ENCODE measurements around the gene BANF1.

Gene BANF1

DNA sequence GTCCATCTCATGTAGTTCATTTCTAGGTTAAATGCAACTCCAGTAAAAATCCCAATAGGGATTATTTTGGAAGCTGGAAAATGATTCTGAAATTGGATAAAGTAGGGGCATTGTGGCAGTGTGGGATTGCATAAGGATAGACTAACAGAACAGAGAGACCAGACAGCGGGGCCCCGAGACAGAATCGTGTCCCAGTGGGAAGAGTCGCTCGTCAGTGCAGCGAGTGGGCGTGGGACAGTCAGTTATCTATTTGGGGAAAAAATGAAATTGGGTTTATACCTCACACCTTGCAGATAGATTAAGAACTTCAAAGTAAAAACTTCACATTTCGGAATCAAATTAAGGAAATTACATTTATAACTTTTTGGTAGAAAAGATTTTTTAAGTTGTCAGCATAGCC is 30.2 kb upstream of the BANF1 start:
- no peak overlapping the region for H3K9ac ChIP-seq (ENCODE audit: low read depth, low read length)
- DNase-seq: no peak
- H3K4me2 ChIP-seq (ENCODE audit: insufficient read depth, low read length): no peak overlapping the region
- no peak overlapping the region for H3K4me3 ChIP-seq (ENCODE audit: low read depth in 1 of 2, low read length in 2 of 2)
- ATAC-seq (ENCODE audit: insufficient read depth, low read depth): no peak
- no peaks in the 10 kb centered on the region for H3K9me3 ChIP-seq (ENCODE audit: insufficient read depth, low read length, severe bottlenecking)
- H3K27me3 ChIP-seq (ENCODE audit: insufficient read depth, low read length, poor library complexity): no peaks in the 10 kb centered on the region
- no peak for TF ChIP-seq EZH2 (IDR thresholded peaks at IDR 0.05; ENCODE audit: borderline replicate concordance, low read depth, low read length, severe bottlenecking)
- TF ChIP-seq, protein P1, sequence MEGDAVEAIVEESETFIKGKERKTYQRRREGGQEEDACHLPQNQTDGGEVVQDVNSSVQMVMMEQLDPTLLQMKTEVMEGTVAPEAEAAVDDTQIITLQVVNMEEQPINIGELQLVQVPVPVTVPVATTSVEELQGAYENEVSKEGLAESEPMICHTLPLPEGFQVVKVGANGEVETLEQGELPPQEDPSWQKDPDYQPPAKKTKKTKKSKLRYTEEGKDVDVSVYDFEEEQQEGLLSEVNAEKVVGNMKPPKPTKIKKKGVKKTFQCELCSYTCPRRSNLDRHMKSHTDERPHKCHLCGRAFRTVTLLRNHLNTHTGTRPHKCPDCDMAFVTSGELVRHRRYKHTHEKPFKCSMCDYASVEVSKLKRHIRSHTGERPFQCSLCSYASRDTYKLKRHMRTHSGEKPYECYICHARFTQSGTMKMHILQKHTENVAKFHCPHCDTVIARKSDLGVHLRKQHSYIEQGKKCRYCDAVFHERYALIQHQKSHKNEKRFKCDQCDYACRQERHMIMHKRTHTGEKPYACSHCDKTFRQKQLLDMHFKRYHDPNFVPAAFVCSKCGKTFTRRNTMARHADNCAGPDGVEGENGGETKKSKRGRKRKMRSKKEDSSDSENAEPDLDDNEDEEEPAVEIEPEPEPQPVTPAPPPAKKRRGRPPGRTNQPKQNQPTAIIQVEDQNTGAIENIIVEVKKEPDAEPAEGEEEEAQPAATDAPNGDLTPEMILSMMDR (IDR thresholded peaks at IDR 0.05; ENCODE audit: borderline replicate concordance, extremely low read depth, low read length, poor library complexity, severe bottlenecking): no peak
- peaks cover 6% of the 10 kb centered on the region for H3K79me2 ChIP-seq (ENCODE audit: insufficient read depth, low read length)
- H2AFZ ChIP-seq (ENCODE audit: low read depth, low read length): no peak overlapping the region
- peaks cover 18% of the 10 kb centered on the region; the same call in 1 of the 2 replicates for H4K20me1 ChIP-seq (ENCODE audit: insufficient read depth, low read length)
- H3K27ac ChIP-seq (ENCODE audit: low read length): no peak overlapping the region
- no peaks in the 10 kb centered on the region for H3K4me1 ChIP-seq (ENCODE audit: insufficient read depth, low read length)
- H3K36me3 ChIP-seq (ENCODE audit: insufficient read depth, low read length): peaks cover 76% of the 10 kb centered on the region

- ATAC-seq (ENCODE audit: insufficient read depth, low read depth): no peak
- no peak for DNase-seq
- peaks cover 19% of the 10 kb centered on the region; the same call in 1 of the 2 replicates for H4K20me1 ChIP-seq (ENCODE audit: insufficient read depth, low read length)
- no peak overlapping the region for H3K4me2 ChIP-seq (ENCODE audit: insufficient read depth, low read length)
- no peak overlapping the region for H3K9ac ChIP-seq (ENCODE audit: low read depth, low read length)
- peaks cover 4% of the 10 kb centered on the region for H3K79me2 ChIP-seq (ENCODE audit: insufficient read depth, low read length)
- H3K4me3 ChIP-seq (ENCODE audit: low read depth in 1 of 2, low read length in 2 of 2): no peak overlapping the region
- no peak for TF ChIP-seq EZH2 (IDR thresholded peaks at IDR 0.05; ENCODE audit: borderline replicate concordance, low read depth, low read length, severe bottlenecking)
- TF ChIP-seq, protein P1 (IDR thresholded peaks at IDR 0.05; ENCODE audit: borderline replicate concordance, extremely low read depth, low read length, poor library complexity, severe bottlenecking): no peak
- no peak overlapping the region for H2AFZ ChIP-seq (ENCODE audit: low read depth, low read length)
- no peaks in the 10 kb centered on the region for H3K4me1 ChIP-seq (ENCODE audit: insufficient read depth, low read length)
- H3K27me3 ChIP-seq (ENCODE audit: insufficient read depth, low read length, poor library complexity): no peaks in the 10 kb centered on the region
- H3K36me3 ChIP-seq (ENCODE audit: insufficient read depth, low read length): peaks cover 76% of the 10 kb centered on the region
- no peak overlapping the region for H3K27ac ChIP-seq (ENCODE audit: low read length)
- H3K9me3 ChIP-seq (ENCODE audit: insufficient read depth, low read length, severe bottlenecking): no peaks in the 10 kb centered on the region
Measured at GRCh38 chr11:65973439-65974110, 28.7 kb upstream of the BANF1 start.

DNA sequence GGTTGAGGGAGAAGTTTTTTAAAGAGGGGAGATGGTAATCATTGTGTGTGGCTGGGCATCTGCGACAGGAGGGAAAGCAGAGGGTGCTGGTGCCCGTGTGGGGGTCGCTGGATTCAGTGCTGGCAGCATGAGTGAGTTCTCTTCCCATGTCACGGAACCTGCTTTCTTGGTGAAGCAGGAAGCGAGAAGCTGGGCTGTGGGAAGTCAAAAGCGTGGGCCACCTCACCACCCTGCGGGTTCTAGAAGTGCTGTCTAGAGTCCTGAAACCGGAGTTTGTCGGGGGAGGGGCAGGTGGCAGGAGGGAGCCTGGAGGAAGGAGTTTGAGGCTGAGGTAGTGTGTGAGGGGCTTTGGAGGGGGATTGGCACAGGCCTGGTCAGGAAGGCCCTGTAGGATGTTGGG is 26.5 kb upstream of the BANF1 start:
- H2AFZ ChIP-seq (ENCODE audit: low read depth, low read length): no peak overlapping the region
- no peak for DNase-seq
- H3K27ac ChIP-seq (ENCODE audit: low read length): no peak overlapping the region
- H3K4me1 ChIP-seq (ENCODE audit: insufficient read depth, low read length): no peaks in the 10 kb centered on the region
- no peaks in the 10 kb centered on the region for H3K27me3 ChIP-seq (ENCODE audit: insufficient read depth, low read length, poor library complexity)
- TF ChIP-seq EZH2 (IDR thresholded peaks at IDR 0.05; ENCODE audit: borderline replicate concordance, low read depth, low read length, severe bottlenecking): no peak
- TF ChIP-seq, protein P1 (IDR thresholded peaks at IDR 0.05; ENCODE audit: borderline replicate concordance, extremely low read depth, low read length, poor library complexity, severe bottlenecking): no peak
- peaks cover 65% of the 10 kb centered on the region for H3K36me3 ChIP-seq (ENCODE audit: insufficient read depth, low read length)
- H3K9ac ChIP-seq (ENCODE audit: low read depth, low read length): no peak overlapping the region
- ATAC-seq (ENCODE audit: insufficient read depth, low read depth): no peak
- no peaks in the 10 kb centered on the region for H3K9me3 ChIP-seq (ENCODE audit: insufficient read depth, low read length, severe bottlenecking)
- no peak overlapping the region for H3K4me2 ChIP-seq (ENCODE audit: insufficient read depth, low read length)
- no peaks in the 10 kb centered on the region for H3K79me2 ChIP-seq (ENCODE audit: insufficient read depth, low read length)
- H3K4me3 ChIP-seq (ENCODE audit: low read depth in 1 of 2, low read length in 2 of 2): no peak overlapping the region
- peaks cover 12% of the 10 kb centered on the region; the same call in 1 of the 2 replicates for H4K20me1 ChIP-seq (ENCODE audit: insufficient read depth, low read length)
